Measurements from ENCODE around the gene GRIN2A.

- TF ChIP-seq, protein P1, sequence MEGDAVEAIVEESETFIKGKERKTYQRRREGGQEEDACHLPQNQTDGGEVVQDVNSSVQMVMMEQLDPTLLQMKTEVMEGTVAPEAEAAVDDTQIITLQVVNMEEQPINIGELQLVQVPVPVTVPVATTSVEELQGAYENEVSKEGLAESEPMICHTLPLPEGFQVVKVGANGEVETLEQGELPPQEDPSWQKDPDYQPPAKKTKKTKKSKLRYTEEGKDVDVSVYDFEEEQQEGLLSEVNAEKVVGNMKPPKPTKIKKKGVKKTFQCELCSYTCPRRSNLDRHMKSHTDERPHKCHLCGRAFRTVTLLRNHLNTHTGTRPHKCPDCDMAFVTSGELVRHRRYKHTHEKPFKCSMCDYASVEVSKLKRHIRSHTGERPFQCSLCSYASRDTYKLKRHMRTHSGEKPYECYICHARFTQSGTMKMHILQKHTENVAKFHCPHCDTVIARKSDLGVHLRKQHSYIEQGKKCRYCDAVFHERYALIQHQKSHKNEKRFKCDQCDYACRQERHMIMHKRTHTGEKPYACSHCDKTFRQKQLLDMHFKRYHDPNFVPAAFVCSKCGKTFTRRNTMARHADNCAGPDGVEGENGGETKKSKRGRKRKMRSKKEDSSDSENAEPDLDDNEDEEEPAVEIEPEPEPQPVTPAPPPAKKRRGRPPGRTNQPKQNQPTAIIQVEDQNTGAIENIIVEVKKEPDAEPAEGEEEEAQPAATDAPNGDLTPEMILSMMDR (IDR thresholded peaks at IDR 0.05), result no peak
- TF ChIP-seq POLR2A (IDR thresholded peaks at IDR 0.05) (no peak), POLR2AphosphoS5 (IDR thresholded peaks at IDR 0.05) (no peak)
These were observed 46.6 kb upstream of the GRIN2A start for GRCh38 chr16:10228779-10229178.
